Stimulated activated CD8-positive, alpha-beta memory T cell treated with anti-CD3 and anti-CD28 coated beads, Interleukin-12 subunit alpha, Interleukin-12 subunit beta, amount 100 ng/mL, for 24 hours (primary cell): ENCODE data around the gene CES2.
"Not testable (repeated sequence)": the region's sequence is repeated elsewhere in the genome, so short reads cannot be mapped to it uniquely, and the experiment has no call there.

Experiments used
- DNase-seq: peaks from one replicate; pipeline ENCODE4 v3.0.0-alpha.2; 2020; ENCODE audit errors: extremely low read depth

The CES2 gene, protein sequence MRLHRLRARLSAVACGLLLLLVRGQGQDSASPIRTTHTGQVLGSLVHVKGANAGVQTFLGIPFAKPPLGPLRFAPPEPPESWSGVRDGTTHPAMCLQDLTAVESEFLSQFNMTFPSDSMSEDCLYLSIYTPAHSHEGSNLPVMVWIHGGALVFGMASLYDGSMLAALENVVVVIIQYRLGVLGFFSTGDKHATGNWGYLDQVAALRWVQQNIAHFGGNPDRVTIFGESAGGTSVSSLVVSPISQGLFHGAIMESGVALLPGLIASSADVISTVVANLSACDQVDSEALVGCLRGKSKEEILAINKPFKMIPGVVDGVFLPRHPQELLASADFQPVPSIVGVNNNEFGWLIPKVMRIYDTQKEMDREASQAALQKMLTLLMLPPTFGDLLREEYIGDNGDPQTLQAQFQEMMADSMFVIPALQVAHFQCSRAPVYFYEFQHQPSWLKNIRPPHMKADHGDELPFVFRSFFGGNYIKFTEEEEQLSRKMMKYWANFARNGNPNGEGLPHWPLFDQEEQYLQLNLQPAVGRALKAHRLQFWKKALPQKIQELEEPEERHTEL

DNA sequence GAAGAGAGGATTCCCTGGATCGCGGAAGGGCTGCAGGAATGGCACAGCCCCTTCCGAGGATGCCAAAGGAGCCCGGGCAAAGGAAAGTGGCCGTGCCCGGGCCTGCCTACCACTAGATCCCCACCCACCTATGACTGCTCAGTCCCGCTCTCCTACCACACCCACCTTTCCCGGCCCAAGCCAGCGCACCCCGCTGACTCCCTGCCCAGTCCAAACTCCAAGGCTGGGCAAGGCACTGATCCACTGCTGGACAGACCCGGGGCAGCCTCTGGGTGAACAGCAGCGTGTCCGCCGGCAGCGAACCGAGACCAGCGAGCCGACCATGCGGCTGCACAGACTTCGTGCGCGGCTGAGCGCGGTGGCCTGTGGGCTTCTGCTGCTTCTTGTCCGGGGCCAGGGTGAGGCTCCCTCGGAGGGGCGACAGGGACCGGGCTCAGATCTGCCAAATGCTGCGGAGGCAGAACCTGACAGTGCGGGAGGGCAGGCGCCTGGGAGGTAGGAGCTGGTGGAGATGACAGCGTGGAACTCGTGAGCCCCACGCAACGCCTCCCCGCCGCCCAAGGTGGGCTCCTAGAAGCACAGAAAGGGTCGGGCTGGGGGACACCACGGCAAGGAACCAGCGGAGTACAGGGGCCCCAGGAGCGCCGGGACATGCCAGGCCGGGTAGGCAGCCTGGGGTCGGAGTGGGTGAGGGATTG is at the start of gene CES2:
CES2 (plus strand) TSS at position 203 of the 698 bp plus-strand sequence; CDS start at position 323, 120 bp downstream.
- DNase-seq = no peak

DNA sequence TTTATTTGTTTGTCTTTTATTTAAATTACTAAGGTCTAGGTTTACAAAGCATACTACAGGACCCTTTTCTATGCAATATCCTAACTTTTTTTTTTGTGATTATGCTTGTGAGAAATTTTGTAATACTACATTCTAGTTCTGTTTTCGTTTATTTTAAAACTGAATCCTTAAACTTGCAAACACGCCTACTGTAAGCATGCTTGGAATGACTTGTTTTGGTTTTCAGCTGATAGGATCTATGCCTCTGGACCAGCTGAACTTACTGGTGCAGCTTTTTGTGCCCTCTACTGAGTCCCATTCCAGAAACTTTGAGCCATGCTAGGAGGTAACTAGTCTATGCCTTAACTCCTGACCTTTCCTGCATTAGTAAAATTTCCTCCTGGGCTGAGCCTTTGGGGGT is 49.0 kb upstream of the CES2 start:
- no peak for DNase-seq

DNA sequence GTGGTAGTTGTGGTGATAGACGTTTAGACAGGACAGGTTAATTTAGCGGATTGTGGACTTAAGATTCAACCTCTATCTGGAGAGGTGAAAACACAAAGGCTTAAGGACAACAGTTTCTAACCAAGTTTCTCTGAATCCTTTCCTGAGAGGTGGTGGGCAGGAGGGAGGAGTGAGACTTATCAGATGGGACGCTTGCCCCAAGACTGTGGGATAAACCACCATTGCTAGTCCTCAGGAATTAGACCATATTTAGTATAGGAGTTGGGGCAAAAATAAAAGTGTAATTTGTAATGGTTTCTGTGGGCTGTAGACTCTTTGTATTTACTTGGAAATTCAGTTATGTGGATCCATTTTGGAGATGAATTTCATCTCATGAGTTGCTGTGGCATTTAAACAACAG is 48.4 kb upstream of the CES2 start:
- DNase-seq = no peak

DNA sequence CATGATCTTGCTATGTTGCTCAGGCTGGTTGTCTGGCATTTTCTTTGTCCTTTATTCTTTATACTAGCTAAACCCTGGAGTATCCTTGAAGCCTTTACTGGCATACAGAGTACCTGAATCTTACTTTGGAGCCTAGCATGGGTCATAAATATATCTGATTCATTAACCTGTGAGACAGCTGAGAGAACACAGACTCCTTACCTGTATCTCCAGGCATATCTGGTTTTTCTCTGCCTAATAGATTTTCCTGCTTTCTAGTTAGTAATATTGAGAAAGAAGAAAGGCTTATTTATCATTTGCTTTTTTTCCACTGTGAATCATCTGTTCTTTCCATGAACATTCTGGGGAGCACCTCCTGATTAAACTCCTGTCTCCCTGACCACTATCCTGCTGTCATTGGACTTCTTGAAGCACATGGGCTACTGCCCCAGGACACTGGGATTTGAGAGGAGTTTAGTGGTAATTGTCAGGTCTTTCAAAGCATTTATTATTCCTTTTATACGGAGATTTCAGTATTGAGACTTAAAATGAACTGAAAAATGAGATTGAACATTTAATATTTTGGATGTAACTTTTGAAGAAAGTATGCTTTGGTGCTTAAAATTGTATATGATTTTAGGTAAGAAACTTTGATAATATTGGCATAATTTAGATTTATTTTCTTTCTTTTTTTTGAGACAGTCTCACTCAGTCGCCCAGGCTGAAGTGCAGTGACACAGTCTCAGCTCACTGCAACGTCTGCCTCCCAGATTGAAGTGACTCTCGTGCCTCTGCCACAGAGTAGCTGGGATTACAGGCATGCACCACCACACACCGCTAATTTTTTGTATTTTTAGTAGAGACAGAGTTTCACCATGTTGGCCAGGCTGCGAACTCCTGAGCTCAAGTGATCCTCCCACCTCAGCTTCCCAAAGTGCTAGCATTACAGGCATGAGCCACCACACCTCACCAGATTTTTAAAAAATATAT is 46.4 kb upstream of the CES2 start:
- no peak for DNase-seq

DNA sequence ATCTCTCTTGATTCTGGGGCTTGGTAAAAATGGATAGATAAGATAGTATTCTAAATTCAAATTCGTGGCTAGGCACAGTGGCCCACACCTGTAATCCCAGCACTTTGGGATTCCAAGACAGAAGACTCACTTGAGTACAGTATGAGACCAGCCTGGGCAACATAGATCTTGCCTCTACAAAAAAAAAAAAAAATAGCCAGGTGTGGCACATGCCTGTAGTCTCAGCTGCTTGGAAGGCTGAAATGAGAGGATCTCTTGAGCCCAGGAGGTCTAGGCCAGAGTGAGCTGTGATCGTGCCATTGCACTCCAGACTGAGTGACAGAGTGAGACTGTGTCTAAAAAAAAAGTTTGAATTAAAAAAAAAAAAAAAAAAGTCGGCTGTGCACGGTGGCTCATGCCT is 45.7 kb upstream of the CES2 start:
- no peak for DNase-seq

DNA sequence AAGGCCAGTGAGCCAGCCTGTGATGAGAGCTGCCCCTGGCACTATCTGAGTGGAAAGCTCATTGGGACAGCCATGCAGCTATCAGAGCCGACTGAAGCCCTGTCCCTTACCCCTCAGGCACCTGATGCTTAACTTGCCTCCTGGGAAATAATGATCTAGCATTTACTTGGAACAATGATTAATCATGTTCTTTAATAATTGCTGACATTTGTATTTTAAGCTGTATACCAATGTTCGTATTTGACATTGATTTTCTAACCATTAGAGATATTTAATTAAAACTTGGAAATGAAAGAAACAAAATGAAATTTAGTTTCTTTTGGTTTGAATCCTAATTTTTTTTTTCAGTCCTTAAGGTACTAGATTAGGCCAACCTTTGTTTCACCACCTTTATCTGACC is 44.5 kb upstream of the CES2 start:
- no peak for DNase-seq

DNA sequence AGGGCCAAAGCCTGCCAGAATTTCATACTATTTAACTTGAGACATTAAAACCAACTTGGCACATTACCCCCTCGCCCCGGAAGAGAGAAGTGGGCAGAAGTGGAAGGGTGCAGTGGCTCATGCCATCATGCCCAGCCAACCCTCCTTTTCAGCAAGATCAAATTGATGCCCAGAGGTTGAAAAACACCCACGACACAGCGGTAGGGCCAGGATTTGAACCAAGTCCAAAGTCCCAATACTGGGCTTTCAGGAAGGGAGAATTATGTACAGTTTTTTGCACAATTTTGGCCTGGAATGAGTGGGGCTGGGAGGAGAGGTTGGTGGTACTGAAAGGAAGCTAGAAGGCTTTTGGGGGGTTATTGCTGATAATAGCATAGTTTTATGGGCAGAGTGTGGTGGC is 44.0 kb upstream of the CES2 start:
- DNase-seq = no peak

DNA sequence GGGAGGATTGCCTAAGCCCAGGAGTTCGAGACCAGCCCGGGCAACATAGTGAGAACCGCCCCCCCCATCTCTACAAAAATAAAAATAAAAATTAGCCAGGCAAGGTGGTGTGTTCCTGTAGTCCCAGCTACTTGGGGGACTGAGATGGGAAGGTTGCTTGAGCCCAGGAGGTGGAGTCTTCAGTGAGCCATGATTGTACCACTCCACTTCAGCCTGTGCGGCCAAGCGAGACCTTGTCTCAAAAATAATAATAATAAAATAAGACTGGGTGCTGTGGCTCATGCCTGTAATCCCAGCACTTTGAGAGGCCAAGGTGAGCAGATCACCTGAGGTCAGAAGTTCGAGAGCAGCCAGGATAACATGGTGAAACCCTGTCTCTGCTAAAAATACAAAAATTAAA is 43.5 kb upstream of the CES2 start:
- DNase-seq = no peak

DNA sequence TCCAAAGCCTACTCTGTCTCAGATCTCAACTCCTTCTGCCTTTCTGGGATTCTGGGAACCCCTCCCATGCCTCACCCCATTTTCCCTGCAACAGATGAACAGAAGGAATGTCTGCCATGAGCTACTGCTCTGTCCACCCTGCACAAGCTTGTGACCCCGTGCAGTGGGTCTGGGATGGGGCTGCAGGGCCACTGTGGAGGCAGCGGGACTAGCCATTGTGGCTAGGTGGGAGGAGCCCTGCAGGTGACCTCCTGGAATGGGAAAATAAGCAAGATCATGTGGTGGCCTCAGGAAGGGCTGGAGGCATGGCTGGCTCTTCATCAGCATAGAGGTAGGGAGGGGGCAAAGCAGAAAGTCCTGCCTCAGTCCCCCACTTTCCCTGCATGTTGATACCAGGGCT is 41.3 kb upstream of the CES2 start:
- no peak for DNase-seq

DNA sequence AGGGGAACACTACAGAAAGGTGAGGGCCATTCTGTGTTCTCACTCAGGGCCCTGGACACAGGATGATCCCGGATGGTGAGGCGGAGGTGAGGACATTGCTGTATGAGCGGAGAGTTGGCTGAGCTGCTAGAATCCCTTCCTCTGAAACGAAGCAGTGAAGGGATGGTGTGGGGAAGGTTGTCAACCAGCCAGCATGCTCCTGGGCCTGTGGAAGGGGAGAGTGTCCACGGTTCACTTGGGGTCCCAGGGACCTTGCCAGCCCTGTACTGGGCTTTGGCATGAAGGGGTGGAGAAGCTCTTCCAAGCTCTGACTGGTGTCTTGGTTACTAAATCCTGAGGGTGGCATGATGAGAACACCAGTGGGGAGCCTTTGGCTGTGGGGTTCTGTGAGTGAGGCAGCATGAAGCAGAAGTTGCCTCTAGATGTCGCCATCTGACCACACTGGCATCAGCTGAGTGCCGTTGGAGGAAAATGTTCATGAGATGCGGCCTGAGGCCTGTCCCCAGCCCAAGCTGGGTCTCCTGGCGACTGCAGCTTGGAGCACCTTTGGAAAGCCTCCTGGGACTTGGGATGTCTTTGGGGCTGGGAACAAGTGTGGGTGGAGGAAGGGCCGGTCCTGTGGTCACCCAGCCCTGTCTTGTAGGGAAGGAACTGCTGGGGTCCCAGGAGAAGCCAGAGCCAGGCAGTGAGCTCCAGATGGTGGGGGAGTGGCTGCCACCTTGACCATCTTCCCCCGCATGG is 40.2 kb upstream of the CES2 start:
- no peak for DNase-seq

DNA sequence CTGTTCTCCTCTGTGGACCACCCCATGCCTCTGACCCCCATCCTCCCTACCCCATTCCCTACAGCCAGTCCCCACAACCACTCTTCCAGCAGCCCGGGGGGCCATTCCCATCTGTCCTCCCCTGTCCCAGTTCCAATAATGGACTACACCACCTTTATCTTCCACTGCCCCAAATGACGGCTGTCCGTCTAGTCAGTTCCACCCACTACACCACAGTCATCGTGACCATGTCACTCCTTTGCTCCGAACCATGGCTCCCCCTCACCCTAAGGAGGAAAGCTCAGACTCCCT is 39.7 kb upstream of the CES2 start:
- DNase-seq = no peak

DNA sequence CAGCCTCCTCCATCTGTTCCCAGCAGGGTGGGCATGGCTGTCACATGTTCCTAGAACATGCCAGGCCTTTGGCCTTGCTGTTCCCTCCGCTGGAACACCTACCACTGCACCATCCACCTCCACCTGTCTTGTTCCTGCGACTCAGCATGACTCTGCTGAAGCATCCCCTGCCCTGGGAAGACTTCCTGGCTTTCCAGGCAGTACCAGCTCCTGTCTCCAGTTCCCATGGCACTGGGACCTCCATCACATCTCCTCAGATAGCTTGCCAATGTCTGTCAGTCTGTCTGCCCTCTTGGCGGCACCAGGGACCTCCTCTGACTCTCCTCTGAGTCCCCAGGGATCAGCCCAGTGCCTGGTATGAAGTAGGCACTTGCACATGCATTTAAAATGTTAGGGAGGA is 39.3 kb upstream of the CES2 start:
- no peak for DNase-seq

DNA sequence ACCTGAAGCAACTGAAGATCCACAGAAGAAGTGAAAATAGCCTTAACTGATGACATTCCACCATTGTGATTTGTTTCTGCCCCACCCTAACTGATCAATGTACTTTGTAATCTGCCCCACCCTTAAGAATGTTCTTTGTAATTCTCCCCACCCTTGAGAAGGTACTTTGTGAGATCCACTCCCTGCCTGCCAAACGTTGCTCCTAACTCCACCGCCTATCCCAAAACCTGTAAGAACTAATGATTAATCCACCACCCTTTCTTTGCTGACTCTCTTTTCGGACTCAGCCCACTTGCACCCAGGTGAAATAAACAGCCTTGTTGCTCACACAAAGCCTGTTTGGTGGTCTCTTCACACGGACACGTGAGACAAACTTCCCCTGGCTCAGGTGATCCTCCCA is 38.6 kb upstream of the CES2 start:
- not testable (repeated sequence) for DNase-seq

DNA sequence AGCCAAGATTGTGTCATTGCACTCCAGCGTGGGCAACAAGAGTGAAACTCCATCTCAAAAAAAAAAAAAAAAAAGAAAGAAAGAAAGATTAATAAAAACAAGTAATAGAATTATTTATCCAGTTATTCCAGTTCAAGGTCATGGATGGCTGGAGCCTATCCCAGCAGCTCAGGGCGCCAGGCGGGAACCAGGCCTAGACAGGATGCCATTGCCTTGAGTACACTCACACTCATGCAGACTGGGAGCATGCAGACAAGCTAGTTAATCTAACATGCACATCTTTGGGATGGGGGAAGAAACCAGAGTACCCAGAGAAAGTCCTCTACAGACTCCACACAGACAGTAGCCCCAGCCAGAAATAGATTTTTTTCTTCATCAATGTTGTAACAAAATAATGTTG is 37.1 kb upstream of the CES2 start:
- no peak for DNase-seq

DNA sequence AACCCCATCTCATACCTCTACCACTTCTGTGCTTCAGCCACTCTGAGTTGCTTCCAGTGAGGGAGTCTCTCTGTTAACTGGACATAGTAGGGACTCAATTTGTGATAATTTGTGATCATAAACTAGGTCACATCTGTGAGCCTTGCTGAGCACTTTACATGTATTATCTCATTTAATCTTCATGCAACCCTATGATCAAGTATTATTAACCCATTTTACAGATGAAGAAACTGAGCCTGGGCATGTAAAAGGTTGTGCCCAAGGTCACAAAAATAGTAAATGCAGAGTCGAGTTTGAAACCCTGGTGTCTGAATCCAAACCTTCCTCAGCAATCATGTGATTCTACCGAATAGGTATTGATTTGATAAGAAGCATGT is 36.4 kb upstream of the CES2 start:
- DNase-seq = no peak

DNA sequence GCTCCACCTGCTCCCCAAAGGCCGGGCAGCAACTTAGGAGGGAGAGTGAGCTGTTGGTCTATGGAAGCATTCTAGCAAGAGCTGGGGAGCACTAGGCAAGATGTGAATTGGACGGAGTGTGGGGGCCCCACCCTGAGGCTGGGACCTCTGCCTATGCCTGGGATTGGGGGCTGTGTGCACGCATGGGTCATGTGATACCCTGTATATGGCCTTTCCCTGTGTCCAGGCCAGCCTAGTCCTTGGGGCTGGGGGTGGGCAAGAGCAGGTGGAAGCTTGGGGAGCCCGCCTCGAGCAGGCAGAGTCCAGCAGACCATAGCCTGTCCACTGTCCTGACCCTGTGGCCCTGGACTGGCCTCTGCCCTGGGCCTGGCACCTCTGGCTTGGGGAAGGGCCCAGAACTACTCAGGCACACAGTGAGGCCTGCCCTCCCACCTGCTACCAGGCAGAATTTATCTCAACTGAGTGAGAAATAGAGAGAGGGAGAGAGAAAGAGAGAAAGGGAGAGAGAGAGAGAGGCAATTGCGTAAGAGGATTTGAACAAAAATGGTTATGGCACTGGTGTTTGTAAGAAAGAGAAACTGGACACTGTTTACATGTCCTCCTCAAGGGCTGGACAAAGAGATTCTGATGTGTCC is 35.9 kb upstream of the CES2 start:
- DNase-seq = no peak

DNA sequence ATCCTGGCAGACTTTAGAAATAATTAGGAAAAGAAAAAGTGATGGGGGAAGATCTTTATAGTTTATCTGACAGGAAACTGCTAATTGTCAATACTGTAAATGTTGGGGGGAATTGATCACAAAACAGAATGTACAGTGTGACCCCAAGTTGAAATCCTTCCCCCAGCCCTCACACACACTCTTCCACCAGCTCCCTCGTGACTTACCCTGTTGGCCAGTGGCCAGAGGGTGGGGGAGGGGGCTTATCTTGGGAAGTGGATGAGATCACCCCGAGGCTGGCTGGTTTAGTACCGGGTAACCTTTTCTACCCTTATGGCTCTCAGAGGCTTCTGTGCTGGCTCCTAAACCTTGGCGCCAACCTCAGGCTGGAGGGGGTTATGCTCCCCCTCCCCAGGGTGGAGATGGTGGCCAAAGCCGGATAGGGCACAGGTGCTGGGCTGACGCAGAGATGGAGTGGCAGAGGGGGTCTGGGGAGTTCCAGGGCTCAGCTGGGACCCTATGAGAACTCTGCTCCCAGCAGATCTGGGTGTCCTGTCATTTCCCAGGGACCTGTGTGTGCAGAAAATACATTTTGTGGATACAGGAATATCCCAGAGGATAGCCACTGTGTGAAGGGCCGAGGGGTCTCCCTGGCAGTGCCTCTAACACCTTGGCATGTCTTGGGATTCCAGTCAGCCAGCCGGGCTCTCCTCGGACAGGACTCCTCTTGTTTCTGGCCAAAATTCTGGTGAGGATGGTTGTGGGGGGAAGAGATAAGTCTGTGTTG is 35.2 kb upstream of the CES2 start:
- no peak for DNase-seq

DNA sequence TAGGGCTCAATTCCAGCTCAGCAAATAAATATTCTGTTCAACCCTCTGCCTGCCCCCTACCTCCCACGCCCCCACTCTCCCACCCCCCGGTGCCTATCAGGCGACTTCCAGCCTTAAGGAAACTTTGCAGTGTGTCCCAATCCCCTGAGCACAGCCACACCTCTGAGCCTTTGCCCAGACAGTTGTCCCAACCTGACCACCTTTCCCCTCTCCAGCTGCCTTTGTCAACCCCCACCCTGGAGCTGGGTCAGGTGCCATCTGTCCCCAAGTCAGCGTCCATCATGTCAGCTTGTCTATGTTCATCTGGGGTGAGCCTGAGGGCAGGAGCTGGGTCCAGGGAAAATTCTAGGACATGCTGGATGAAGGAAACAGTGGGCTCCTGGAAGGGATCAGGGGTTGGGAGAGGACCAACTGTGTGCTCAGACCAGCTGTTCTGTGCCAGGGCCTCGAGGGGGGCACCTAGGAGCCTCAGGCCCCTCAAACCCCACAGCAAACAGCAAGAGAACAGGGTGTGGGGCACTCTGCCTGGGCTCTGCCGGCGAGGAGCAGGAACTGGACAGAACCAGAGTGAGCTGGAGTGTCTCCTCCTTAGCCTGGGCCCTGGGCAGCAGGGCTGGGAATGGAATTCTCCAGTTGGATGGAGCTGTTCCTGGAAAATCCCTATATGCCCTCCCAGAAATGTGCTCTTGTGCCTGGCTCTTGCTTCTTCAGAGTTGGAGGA is 34.4 kb upstream of the CES2 start:
- DNase-seq = no peak

DNA sequence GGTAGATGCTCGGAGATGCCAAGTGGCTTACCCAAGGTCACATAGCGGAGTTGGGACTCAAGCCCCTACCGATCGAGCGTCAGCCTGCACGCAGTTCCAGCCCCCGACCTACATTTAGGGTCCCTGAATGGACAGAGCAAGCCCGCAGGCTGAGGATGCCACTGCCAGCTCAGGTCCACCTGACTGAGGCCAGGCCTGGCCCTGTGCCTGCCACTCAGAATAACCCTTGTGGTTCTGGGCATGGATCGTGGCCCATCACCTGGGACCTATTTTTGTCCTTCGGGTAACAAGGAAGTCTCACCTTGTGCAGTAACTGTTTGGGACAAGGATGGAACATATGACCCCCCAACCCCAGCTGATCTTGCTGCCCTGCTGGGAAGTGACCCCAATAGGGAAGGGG is 33.7 kb upstream of the CES2 start:
- no peak for DNase-seq
